ENCODE results near the gene B4GALT1. TPM values are rescaled to one million over a fixed set of nuclear protein-coding genes. Genes with fewer than 3 reads are reported as not detected.

Gene B4GALT1
- total RNA-seq, 1 experiment from 2014 or later, result 19.1 TPM

DNA sequence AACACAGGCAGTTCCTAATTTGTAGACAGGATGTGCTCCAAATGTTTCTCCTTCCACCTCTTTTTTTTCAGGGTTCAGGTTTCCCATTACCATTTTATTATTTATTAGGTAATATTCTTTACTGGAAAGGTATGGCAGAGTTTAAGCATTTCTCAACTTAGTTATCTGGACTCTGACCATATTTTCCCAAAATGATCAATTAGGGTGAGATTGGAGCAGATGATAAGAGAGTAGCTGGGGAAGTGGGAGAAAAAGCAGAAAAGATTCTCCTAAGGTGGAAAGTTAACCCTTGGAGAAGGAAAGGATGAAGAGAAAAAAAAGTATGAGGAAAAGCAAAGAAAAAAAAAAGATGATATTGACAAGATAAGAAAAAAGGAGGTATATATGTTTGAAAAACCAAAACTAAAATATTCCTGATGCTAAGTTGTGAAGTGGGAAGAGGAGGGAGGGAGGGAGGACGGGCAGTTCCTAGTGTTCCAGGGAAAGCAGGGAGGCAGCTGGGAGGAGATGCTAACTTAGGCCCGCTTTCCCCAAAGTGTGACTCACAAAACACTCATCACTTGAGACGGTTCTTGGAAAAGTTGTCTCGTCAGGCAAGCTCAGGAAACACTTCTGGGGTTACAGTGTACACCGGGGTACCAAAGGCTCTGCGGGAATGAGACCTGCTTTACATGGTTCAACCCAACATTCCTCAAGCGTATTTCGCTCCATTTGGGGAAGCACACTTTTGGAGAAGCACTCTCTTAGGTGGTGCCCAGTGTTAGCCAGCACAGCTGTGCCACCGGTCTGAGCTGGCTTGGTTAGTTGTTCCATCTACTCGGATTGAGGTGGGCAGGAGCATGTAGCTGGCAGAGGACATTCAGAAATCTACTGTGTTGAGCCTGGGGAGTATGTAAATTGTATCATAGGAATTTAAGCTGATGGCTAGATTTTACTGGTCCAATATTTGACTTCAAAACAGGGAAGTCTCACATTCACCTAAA, 35.1 kb downstream of the B4GALT1 start:
- H3K36me3 Mint-ChIP-seq, result peaks cover 14% of the 10 kb centered on the region
- ChIA-PET POLR2A (no interaction called here), CTCF (no interaction called here)
- H3K27ac Mint-ChIP-seq, result no peak overlapping the region
- H3K4me3 Mint-ChIP-seq, result no peak overlapping the region
- TF ChIP-seq GABPB1 (CRISPR knock-in tag; IDR thresholded peaks at IDR 0.05) (no peak), ESRRA (CRISPR knock-in tag; IDR thresholded peaks at IDR 0.05; ENCODE audit: borderline replicate concordance) (no peak), ZNF317 (CRISPR knock-in tag; IDR thresholded peaks at IDR 0.05; ENCODE audit: borderline replicate concordance, low read depth) (no peak), ETV6 (CRISPR knock-in tag; IDR thresholded peaks at IDR 0.05) (no peak), CREB1 (CRISPR knock-in tag; IDR thresholded peaks at IDR 0.05) (no peak), ZBTB21 (CRISPR knock-in tag; IDR thresholded peaks at IDR 0.05; ENCODE audit: borderline replicate concordance) (no peak), JUN (CRISPR knock-in tag; IDR thresholded peaks at IDR 0.05) (no peak), CBFB (CRISPR knock-in tag; IDR thresholded peaks at IDR 0.05; ENCODE audit: low read depth) (no peak)
- TF ChIP-seq, protein P1, sequence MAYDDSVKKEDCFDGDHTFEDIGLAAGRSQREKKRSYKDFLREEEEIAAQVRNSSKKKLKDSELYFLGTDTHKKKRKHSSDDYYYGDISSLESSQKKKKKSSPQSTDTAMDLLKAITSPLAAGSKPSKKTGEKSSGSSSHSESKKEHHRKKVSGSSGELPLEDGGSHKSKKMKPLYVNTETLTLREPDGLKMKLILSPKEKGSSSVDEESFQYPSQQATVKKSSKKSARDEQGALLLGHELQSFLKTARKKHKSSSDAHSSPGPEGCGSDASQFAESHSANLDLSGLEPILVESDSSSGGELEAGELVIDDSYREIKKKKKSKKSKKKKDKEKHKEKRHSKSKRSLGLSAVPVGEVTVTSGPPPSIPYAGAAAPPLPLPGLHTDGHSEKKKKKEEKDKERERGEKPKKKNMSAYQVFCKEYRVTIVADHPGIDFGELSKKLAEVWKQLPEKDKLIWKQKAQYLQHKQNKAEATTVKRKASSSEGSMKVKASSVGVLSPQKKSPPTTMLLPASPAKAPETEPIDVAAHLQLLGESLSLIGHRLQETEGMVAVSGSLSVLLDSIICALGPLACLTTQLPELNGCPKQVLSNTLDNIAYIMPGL (CRISPR knock-in tag; IDR thresholded peaks at IDR 0.05), result no peak
- TF ChIP-seq, protein P2, sequence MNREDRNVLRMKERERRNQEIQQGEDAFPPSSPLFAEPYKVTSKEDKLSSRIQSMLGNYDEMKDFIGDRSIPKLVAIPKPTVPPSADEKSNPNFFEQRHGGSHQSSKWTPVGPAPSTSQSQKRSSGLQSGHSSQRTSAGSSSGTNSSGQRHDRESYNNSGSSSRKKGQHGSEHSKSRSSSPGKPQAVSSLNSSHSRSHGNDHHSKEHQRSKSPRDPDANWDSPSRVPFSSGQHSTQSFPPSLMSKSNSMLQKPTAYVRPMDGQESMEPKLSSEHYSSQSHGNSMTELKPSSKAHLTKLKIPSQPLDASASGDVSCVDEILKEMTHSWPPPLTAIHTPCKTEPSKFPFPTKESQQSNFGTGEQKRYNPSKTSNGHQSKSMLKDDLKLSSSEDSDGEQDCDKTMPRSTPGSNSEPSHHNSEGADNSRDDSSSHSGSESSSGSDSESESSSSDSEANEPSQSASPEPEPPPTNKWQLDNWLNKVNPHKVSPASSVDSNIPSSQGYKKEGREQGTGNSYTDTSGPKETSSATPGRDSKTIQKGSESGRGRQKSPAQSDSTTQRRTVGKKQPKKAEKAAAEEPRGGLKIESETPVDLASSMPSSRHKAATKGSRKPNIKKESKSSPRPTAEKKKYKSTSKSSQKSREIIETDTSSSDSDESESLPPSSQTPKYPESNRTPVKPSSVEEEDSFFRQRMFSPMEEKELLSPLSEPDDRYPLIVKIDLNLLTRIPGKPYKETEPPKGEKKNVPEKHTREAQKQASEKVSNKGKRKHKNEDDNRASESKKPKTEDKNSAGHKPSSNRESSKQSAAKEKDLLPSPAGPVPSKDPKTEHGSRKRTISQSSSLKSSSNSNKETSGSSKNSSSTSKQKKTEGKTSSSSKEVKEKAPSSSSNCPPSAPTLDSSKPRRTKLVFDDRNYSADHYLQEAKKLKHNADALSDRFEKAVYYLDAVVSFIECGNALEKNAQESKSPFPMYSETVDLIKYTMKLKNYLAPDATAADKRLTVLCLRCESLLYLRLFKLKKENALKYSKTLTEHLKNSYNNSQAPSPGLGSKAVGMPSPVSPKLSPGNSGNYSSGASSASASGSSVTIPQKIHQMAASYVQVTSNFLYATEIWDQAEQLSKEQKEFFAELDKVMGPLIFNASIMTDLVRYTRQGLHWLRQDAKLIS (CRISPR knock-in tag; IDR thresholded peaks at IDR 0.05; ENCODE audit: borderline replicate concordance), result no peak
- TF ChIP-seq, protein P3, sequence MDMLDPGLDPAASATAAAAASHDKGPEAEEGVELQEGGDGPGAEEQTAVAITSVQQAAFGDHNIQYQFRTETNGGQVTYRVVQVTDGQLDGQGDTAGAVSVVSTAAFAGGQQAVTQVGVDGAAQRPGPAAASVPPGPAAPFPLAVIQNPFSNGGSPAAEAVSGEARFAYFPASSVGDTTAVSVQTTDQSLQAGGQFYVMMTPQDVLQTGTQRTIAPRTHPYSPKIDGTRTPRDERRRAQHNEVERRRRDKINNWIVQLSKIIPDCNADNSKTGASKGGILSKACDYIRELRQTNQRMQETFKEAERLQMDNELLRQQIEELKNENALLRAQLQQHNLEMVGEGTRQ (CRISPR knock-in tag; IDR thresholded peaks at IDR 0.05), result no peak
- TF ChIP-seq, protein P4, sequence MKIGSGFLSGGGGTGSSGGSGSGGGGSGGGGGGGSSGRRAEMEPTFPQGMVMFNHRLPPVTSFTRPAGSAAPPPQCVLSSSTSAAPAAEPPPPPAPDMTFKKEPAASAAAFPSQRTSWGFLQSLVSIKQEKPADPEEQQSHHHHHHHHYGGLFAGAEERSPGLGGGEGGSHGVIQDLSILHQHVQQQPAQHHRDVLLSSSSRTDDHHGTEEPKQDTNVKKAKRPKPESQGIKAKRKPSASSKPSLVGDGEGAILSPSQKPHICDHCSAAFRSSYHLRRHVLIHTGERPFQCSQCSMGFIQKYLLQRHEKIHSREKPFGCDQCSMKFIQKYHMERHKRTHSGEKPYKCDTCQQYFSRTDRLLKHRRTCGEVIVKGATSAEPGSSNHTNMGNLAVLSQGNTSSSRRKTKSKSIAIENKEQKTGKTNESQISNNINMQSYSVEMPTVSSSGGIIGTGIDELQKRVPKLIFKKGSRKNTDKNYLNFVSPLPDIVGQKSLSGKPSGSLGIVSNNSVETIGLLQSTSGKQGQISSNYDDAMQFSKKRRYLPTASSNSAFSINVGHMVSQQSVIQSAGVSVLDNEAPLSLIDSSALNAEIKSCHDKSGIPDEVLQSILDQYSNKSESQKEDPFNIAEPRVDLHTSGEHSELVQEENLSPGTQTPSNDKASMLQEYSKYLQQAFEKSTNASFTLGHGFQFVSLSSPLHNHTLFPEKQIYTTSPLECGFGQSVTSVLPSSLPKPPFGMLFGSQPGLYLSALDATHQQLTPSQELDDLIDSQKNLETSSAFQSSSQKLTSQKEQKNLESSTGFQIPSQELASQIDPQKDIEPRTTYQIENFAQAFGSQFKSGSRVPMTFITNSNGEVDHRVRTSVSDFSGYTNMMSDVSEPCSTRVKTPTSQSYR (CRISPR knock-in tag; IDR thresholded peaks at IDR 0.05), result no peak
- TF ChIP-seq, protein P5, sequence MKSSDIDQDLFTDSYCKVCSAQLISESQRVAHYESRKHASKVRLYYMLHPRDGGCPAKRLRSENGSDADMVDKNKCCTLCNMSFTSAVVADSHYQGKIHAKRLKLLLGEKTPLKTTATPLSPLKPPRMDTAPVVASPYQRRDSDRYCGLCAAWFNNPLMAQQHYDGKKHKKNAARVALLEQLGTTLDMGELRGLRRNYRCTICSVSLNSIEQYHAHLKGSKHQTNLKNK (CRISPR knock-in tag; IDR thresholded peaks at IDR 0.05), result no peak
- H3K27me3 Mint-ChIP-seq (ENCODE audit: low read depth), result no peaks in the 10 kb centered on the region
- no peak for DNase-seq (ENCODE audit: low spot score)
- peaks cover 5% of the 10 kb centered on the region; the same call in 1 of the 2 replicates for H3K9me3 Mint-ChIP-seq
- no peaks in the 10 kb centered on the region for H3K4me1 Mint-ChIP-seq
- no peak for ATAC-seq

All from WTC11 (cell line).